ENCODE measurements around the gene WNK2. TPM values are rescaled to one million over a fixed set of nuclear protein-coding genes. Genes with fewer than 3 reads are reported as not detected.

Gene WNK2
- total and polyA plus RNA-seq, 4 experiments from 2014 or later = 0.26 TPM; not detected in 3

GRCh38 chr9:93222890-93223259 is 38.9 kb downstream of the WNK2 start:
- Histone ChIP-seq H3K36me3 (ENCODE audit: insufficient read depth, low read length) (no peaks in the 10 kb centered on the region), H3K4me1 (ENCODE audit: insufficient read depth, low read length) (no peaks in the 10 kb centered on the region), H3K27ac (ENCODE audit: low read depth, low read length) (no peak overlapping the region), H3K4me3 (ENCODE audit: low read length in 2 of 2) (no peak overlapping the region), H3K9me3 (ENCODE audit: control insufficient read depth in 1 of 2, low read length in 2 of 2) (no peaks in the 10 kb centered on the region), H3K27me3 (ENCODE audit: insufficient read depth, low read length) (no peaks in the 10 kb centered on the region)
- no peak overlapping the region for H3K27ac Mint-ChIP-seq
- intact Hi-C loops (cut with micrococcal nuclease) = no loop called here
- CTCF ChIA-PET (ENCODE audit: partially characterized antibody) = no interaction called here
- H3K27me3 Mint-ChIP-seq = peaks cover 0 to 6% of the 10 kb centered on the region in 2 donors
- H3K4me1 Mint-ChIP-seq = peaks cover 0 to 1% (median under 1%) of the 10 kb centered on the region in 4 donors
- no peak overlapping the region for H3K4me3 Mint-ChIP-seq
- peaks cover 0 to 2% (median 0%) of the 10 kb centered on the region in 8 donors for H3K9me3 Mint-ChIP-seq
- H3K36me3 Mint-ChIP-seq = no peaks in the 10 kb centered on the region
- POLR2A ChIA-PET (ENCODE audit: partially characterized antibody) = no interaction called here
- DNase-seq = no peak

GRCh38 chr9:93223260-93224180 is 39.6 kb downstream of the WNK2 start:
- Histone ChIP-seq H3K4me3 (ENCODE audit: low read length in 2 of 2) (no peak overlapping the region), H3K27me3 (ENCODE audit: insufficient read depth, low read length) (no peaks in the 10 kb centered on the region), H3K4me1 (ENCODE audit: insufficient read depth, low read length) (no peaks in the 10 kb centered on the region), H3K36me3 (ENCODE audit: insufficient read depth, low read length) (no peaks in the 10 kb centered on the region), H3K27ac (ENCODE audit: low read depth, low read length) (no peak overlapping the region), H3K9me3 (ENCODE audit: control insufficient read depth in 1 of 2, low read length in 2 of 2) (no peaks in the 10 kb centered on the region)
- ChIA-PET CTCF (ENCODE audit: partially characterized antibody) (no interaction called here), POLR2A (ENCODE audit: partially characterized antibody) (no interaction called here)
- H3K27me3 Mint-ChIP-seq = peaks cover 0 to 6% of the 10 kb centered on the region in 2 donors
- no peaks in the 10 kb centered on the region for H3K36me3 Mint-ChIP-seq
- H3K4me1 Mint-ChIP-seq = peaks cover 0 to 1% (median under 1%) of the 10 kb centered on the region in 4 donors
- no peak overlapping the region for H3K4me3 Mint-ChIP-seq
- DNase-seq = no peak
- H3K9me3 Mint-ChIP-seq = peaks cover 0 to 2% (median 0%) of the 10 kb centered on the region in 8 donors
- intact Hi-C loops (cut with micrococcal nuclease) = no loop called here
- peak overlapping the region in 1 of 7 donors; percentile 59 for H3K27ac Mint-ChIP-seq

- no peaks in the 10 kb centered on the region for H3K9me3 ChIP-seq (ENCODE audit: control insufficient read depth in 1 of 2, low read length in 2 of 2)
- ChIA-PET POLR2A (ENCODE audit: partially characterized antibody) (no interaction called here), CTCF (ENCODE audit: partially characterized antibody) (no interaction called here)
- Mint-ChIP-seq H3K9me3 (peaks cover 0 to 2% (median 0%) of the 10 kb centered on the region in 8 donors), H3K4me3 (no peak overlapping the region), H3K36me3 (no peaks in the 10 kb centered on the region), H3K27me3 (peaks cover 0 to 6% of the 10 kb centered on the region in 2 donors), H3K27ac (no peak overlapping the region), H3K4me1 (peaks cover 0 to 1% (median under 1%) of the 10 kb centered on the region in 4 donors)
- no peak overlapping the region for H3K27ac ChIP-seq (ENCODE audit: low read depth, low read length)
- H3K36me3 ChIP-seq (ENCODE audit: insufficient read depth, low read length) = no peaks in the 10 kb centered on the region
- intact Hi-C loops (cut with micrococcal nuclease) = no loop called here
- H3K4me1 ChIP-seq (ENCODE audit: insufficient read depth, low read length) = no peaks in the 10 kb centered on the region
- no peaks in the 10 kb centered on the region for H3K27me3 ChIP-seq (ENCODE audit: insufficient read depth, low read length)
- no peak for DNase-seq
- H3K4me3 ChIP-seq (ENCODE audit: low read length in 2 of 2) = no peak overlapping the region
These were observed 40.7 kb downstream of the WNK2 start for GRCh38 chr9:93224591-93224990.

GRCh38 chr9:93225417-93225816 is 41.5 kb downstream of the WNK2 start:
- Mint-ChIP-seq H3K27me3 (peaks cover 0 to 6% of the 10 kb centered on the region in 2 donors), H3K36me3 (no peaks in the 10 kb centered on the region), H3K4me1 (peaks cover 0 to 1% (median under 1%) of the 10 kb centered on the region in 4 donors), H3K4me3 (no peak overlapping the region), H3K9me3 (peaks cover 0 to 2% (median 0%) of the 10 kb centered on the region in 8 donors), H3K27ac (no peak overlapping the region)
- intact Hi-C loops (cut with micrococcal nuclease) = no loop called here
- DNase-seq = no peak
- H3K4me3 ChIP-seq (ENCODE audit: low read length in 2 of 2) = no peak overlapping the region
- no peaks in the 10 kb centered on the region for H3K36me3 ChIP-seq (ENCODE audit: insufficient read depth, low read length)
- H3K27me3 ChIP-seq (ENCODE audit: insufficient read depth, low read length) = no peaks in the 10 kb centered on the region
- ChIA-PET POLR2A (ENCODE audit: partially characterized antibody) (no interaction called here), CTCF (ENCODE audit: partially characterized antibody) (no interaction called here)
- H3K9me3 ChIP-seq (ENCODE audit: control insufficient read depth in 1 of 2, low read length in 2 of 2) = no peaks in the 10 kb centered on the region
- no peaks in the 10 kb centered on the region for H3K4me1 ChIP-seq (ENCODE audit: insufficient read depth, low read length)
- no peak overlapping the region for H3K27ac ChIP-seq (ENCODE audit: low read depth, low read length)

GRCh38 chr9:93225892-93226291 is 42.0 kb downstream of the WNK2 start:
- no peaks in the 10 kb centered on the region for H3K36me3 ChIP-seq (ENCODE audit: insufficient read depth, low read length)
- DNase-seq = no peak
- H3K4me3 Mint-ChIP-seq = no peak overlapping the region

GRCh38 chr9:93226819-93227218 is 42.9 kb downstream of the WNK2 start:
- Histone ChIP-seq H3K27me3 (ENCODE audit: insufficient read depth, low read length) (no peaks in the 10 kb centered on the region), H3K27ac (ENCODE audit: low read depth, low read length) (no peak overlapping the region), H3K36me3 (ENCODE audit: insufficient read depth, low read length) (no peaks in the 10 kb centered on the region), H3K4me3 (ENCODE audit: low read length in 2 of 2) (no peak overlapping the region), H3K9me3 (ENCODE audit: control insufficient read depth in 1 of 2, low read length in 2 of 2) (no peaks in the 10 kb centered on the region), H3K4me1 (ENCODE audit: insufficient read depth, low read length) (no peaks in the 10 kb centered on the region)
- H3K4me1 Mint-ChIP-seq = peaks cover 0 to 3% (median under 1%) of the 10 kb centered on the region in 4 donors
- no peak overlapping the region for H3K27ac Mint-ChIP-seq
- ChIA-PET POLR2A (ENCODE audit: partially characterized antibody) (no interaction called here), CTCF (ENCODE audit: partially characterized antibody) (no interaction called here)
- intact Hi-C loops (cut with micrococcal nuclease) = no loop called here
- peaks cover 3 to 9% of the 10 kb centered on the region in 2 donors for H3K27me3 Mint-ChIP-seq
- H3K9me3 Mint-ChIP-seq = peaks cover 0 to 2% (median 0%) of the 10 kb centered on the region in 8 donors
- DNase-seq = no peak
- H3K36me3 Mint-ChIP-seq = no peaks in the 10 kb centered on the region
- no peak overlapping the region for H3K4me3 Mint-ChIP-seq

More at GRCh38 chr9:93225892-93226291, 42.0 kb downstream of the WNK2 start:
- intact Hi-C loops (cut with micrococcal nuclease) = no loop called here
- H3K27me3 Mint-ChIP-seq = peaks cover 0 to 7% of the 10 kb centered on the region in 2 donors
- peaks cover 0 to 1% (median under 1%) of the 10 kb centered on the region in 4 donors for H3K4me1 Mint-ChIP-seq
- H3K27ac Mint-ChIP-seq = peak overlapping the region in 1 of 7 donors; percentile 21
- H3K27ac ChIP-seq (ENCODE audit: low read depth, low read length) = no peak overlapping the region
- no peaks in the 10 kb centered on the region for H3K27me3 ChIP-seq (ENCODE audit: insufficient read depth, low read length)
- no peaks in the 10 kb centered on the region for H3K36me3 Mint-ChIP-seq
- no peaks in the 10 kb centered on the region for H3K9me3 ChIP-seq (ENCODE audit: control insufficient read depth in 1 of 2, low read length in 2 of 2)
- peaks cover 0 to 2% (median 0%) of the 10 kb centered on the region in 8 donors for H3K9me3 Mint-ChIP-seq
- CTCF ChIA-PET (ENCODE audit: partially characterized antibody) = no interaction called here
- no peaks in the 10 kb centered on the region for H3K4me1 ChIP-seq (ENCODE audit: insufficient read depth, low read length)
- H3K4me3 ChIP-seq (ENCODE audit: low read length in 2 of 2) = no peak overlapping the region
- POLR2A ChIA-PET (ENCODE audit: partially characterized antibody) = no interaction called here

GRCh38 chr9:93228030-93228429 is 44.1 kb downstream of the WNK2 start:
- H3K4me1 Mint-ChIP-seq = peaks cover 0 to 3% (median 2%) of the 10 kb centered on the region in 4 donors
- Histone ChIP-seq H3K27ac (ENCODE audit: low read depth, low read length) (no peak overlapping the region), H3K4me3 (ENCODE audit: low read length in 2 of 2) (no peak overlapping the region), H3K36me3 (ENCODE audit: insufficient read depth, low read length) (no peaks in the 10 kb centered on the region), H3K9me3 (ENCODE audit: control insufficient read depth in 1 of 2, low read length in 2 of 2) (no peaks in the 10 kb centered on the region), H3K4me1 (ENCODE audit: insufficient read depth, low read length) (no peaks in the 10 kb centered on the region), H3K27me3 (ENCODE audit: insufficient read depth, low read length) (no peaks in the 10 kb centered on the region)
- no peak for DNase-seq
- intact Hi-C loops (cut with micrococcal nuclease) = no loop called here
- H3K4me3 Mint-ChIP-seq = no peak overlapping the region
- POLR2A ChIA-PET (ENCODE audit: partially characterized antibody) = interaction anchor here (0.6 kb wide), 1 partner anchor 94 kb away, joined by 3 read pairs; the partner anchor contains the start of gene NINJ1
- H3K27me3 Mint-ChIP-seq = peaks cover 6 to 7% of the 10 kb centered on the region in 2 donors
- no peak overlapping the region for H3K27ac Mint-ChIP-seq
- no peaks in the 10 kb centered on the region for H3K36me3 Mint-ChIP-seq
- CTCF ChIA-PET (ENCODE audit: partially characterized antibody) = no interaction called here
- H3K9me3 Mint-ChIP-seq = peaks cover 0 to 2% (median 0%) of the 10 kb centered on the region in 8 donors
